ENCODE results near the gene EIF4A3. TPM values are rescaled to one million over a fixed set of nuclear protein-coding genes. Genes with fewer than 3 reads are reported as not detected.

The EIF4A3 gene
- total and polyA plus RNA-seq, 9 of the 15 experiments (the other 6 are each of a cell fraction or from before 2014, with no cell fraction given): 62.7 to 171 (median 127) TPM

DNA sequence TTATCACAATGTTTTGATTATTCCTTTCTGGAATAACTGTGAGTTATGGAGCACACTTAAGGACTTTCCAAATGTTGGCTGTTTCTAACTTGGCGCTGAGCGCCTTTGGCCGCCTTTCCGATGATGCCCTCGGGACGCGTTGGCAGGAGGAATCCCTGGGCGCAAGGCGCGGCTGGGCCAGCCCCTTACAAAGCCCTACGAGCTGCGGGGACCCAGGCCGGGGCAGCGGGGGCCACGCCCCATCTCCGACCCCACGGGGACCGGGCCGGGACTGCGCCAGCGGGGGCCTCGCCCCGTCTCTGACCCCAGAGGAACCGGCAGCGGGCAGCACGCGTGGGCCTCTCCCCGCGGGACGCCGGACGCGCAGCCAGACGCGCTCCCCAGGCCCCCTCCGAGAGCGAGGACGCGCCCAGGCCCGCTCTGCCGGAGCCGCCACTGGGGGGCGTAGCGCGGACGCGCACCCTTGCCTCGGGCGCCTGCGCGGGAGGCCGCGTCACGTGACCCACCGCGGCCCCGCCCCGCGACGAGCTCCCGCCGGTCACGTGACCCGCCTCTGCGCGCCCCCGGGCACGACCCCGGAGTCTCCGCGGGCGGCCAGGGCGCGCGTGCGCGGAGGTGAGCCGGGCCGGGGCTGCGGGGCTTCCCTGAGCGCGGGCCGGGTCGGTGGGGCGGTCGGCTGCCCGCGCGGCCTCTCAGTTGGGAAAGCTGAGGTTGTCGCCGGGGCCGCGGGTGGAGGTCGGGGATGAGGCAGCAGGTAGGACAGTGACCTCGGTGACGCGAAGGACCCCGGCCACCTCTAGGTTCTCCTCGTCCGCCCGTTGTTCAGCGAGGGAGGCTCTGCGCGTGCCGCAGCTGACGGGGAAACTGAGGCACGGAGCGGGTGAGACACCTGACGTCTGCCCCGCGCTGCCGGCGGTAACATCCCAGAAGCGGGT lies 45.6 kb downstream of the EIF4A3 start, which contains the start of gene GAA (continued):
- TF ChIP-seq TAF7 (tag; IDR thresholded peaks at IDR 0.05) (no peak), SREBF2 (CRISPR knock-in tag; IDR thresholded peaks at IDR 0.05) (no peak), GTF2A2 (tag; IDR thresholded peaks at IDR 0.05) (no peak), PHB (CRISPR knock-in tag; IDR thresholded peaks at IDR 0.05) (no peak), ZNF224 (CRISPR knock-in tag; IDR thresholded peaks at IDR 0.05) (no peak), ERF (CRISPR knock-in tag; IDR thresholded peaks at IDR 0.05) (peak; percentile 88), HDAC8 (tag; IDR thresholded peaks at IDR 0.05) (no peak), CBFA2T3 (IDR thresholded peaks at IDR 0.05) (no peak), BHLHE40 (IDR thresholded peaks at IDR 0.05; ENCODE audit: low read length) (peak; percentile 93), SMARCC2 (IDR thresholded peaks at IDR 0.05; ENCODE audit: low read depth) (no peak), BACH1 (tag; IDR thresholded peaks at IDR 0.05) (no peak)
- TF ChIP-seq, protein P1, sequence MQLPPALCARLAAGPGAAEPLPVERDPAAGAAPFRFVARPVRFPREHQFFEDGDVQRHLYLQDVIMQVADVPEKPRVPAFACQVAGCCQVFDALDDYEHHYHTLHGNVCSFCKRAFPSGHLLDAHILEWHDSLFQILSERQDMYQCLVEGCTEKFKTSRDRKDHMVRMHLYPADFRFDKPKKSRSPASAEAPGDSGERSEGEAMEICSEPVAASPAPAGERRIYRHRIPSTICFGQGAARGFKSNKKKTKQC (CRISPR knock-in tag; IDR thresholded peaks at IDR 0.05): peak; percentile 41; the same call in 1 of the 2 replicates
- TF ChIP-seq, protein P2, sequence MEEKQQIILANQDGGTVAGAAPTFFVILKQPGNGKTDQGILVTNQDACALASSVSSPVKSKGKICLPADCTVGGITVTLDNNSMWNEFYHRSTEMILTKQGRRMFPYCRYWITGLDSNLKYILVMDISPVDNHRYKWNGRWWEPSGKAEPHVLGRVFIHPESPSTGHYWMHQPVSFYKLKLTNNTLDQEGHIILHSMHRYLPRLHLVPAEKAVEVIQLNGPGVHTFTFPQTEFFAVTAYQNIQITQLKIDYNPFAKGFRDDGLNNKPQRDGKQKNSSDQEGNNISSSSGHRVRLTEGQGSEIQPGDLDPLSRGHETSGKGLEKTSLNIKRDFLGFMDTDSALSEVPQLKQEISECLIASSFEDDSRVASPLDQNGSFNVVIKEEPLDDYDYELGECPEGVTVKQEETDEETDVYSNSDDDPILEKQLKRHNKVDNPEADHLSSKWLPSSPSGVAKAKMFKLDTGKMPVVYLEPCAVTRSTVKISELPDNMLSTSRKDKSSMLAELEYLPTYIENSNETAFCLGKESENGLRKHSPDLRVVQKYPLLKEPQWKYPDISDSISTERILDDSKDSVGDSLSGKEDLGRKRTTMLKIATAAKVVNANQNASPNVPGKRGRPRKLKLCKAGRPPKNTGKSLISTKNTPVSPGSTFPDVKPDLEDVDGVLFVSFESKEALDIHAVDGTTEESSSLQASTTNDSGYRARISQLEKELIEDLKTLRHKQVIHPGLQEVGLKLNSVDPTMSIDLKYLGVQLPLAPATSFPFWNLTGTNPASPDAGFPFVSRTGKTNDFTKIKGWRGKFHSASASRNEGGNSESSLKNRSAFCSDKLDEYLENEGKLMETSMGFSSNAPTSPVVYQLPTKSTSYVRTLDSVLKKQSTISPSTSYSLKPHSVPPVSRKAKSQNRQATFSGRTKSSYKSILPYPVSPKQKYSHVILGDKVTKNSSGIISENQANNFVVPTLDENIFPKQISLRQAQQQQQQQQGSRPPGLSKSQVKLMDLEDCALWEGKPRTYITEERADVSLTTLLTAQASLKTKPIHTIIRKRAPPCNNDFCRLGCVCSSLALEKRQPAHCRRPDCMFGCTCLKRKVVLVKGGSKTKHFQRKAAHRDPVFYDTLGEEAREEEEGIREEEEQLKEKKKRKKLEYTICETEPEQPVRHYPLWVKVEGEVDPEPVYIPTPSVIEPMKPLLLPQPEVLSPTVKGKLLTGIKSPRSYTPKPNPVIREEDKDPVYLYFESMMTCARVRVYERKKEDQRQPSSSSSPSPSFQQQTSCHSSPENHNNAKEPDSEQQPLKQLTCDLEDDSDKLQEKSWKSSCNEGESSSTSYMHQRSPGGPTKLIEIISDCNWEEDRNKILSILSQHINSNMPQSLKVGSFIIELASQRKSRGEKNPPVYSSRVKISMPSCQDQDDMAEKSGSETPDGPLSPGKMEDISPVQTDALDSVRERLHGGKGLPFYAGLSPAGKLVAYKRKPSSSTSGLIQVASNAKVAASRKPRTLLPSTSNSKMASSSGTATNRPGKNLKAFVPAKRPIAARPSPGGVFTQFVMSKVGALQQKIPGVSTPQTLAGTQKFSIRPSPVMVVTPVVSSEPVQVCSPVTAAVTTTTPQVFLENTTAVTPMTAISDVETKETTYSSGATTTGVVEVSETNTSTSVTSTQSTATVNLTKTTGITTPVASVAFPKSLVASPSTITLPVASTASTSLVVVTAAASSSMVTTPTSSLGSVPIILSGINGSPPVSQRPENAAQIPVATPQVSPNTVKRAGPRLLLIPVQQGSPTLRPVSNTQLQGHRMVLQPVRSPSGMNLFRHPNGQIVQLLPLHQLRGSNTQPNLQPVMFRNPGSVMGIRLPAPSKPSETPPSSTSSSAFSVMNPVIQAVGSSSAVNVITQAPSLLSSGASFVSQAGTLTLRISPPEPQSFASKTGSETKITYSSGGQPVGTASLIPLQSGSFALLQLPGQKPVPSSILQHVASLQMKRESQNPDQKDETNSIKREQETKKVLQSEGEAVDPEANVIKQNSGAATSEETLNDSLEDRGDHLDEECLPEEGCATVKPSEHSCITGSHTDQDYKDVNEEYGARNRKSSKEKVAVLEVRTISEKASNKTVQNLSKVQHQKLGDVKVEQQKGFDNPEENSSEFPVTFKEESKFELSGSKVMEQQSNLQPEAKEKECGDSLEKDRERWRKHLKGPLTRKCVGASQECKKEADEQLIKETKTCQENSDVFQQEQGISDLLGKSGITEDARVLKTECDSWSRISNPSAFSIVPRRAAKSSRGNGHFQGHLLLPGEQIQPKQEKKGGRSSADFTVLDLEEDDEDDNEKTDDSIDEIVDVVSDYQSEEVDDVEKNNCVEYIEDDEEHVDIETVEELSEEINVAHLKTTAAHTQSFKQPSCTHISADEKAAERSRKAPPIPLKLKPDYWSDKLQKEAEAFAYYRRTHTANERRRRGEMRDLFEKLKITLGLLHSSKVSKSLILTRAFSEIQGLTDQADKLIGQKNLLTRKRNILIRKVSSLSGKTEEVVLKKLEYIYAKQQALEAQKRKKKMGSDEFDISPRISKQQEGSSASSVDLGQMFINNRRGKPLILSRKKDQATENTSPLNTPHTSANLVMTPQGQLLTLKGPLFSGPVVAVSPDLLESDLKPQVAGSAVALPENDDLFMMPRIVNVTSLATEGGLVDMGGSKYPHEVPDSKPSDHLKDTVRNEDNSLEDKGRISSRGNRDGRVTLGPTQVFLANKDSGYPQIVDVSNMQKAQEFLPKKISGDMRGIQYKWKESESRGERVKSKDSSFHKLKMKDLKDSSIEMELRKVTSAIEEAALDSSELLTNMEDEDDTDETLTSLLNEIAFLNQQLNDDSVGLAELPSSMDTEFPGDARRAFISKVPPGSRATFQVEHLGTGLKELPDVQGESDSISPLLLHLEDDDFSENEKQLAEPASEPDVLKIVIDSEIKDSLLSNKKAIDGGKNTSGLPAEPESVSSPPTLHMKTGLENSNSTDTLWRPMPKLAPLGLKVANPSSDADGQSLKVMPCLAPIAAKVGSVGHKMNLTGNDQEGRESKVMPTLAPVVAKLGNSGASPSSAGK (IDR thresholded peaks at IDR 0.05): peak; percentile 54
- TF ChIP-seq, protein P3, sequence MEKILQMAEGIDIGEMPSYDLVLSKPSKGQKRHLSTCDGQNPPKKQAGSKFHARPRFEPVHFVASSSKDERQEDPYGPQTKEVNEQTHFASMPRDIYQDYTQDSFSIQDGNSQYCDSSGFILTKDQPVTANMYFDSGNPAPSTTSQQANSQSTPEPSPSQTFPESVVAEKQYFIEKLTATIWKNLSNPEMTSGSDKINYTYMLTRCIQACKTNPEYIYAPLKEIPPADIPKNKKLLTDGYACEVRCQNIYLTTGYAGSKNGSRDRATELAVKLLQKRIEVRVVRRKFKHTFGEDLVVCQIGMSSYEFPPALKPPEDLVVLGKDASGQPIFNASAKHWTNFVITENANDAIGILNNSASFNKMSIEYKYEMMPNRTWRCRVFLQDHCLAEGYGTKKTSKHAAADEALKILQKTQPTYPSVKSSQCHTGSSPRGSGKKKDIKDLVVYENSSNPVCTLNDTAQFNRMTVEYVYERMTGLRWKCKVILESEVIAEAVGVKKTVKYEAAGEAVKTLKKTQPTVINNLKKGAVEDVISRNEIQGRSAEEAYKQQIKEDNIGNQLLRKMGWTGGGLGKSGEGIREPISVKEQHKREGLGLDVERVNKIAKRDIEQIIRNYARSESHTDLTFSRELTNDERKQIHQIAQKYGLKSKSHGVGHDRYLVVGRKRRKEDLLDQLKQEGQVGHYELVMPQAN (IDR thresholded peaks at IDR 0.05; ENCODE audit: borderline replicate concordance): no peak
